ENCODE data around the gene GABRR2. TPM values are rescaled to one million over a fixed set of nuclear protein-coding genes. Genes with fewer than 3 reads are reported as not detected.

Gene GABRR2
- total RNA-seq, 1 experiment from 2014 or later, result 0.78 TPM

GRCh38 chr6:89359561-89359960 lies 44.5 kb upstream of the GABRR2 start:
- H3K27ac Mint-ChIP-seq (ENCODE audit: unreplicated experiment), result no peak overlapping the region
- no peak for TF ChIP-seq CTCF (IDR thresholded peaks at IDR 0.05; ENCODE audit: unreplicated experiment)
- CTCF ChIA-PET, result interaction anchor here (0.5 kb wide), 1 partner anchor 9 kb away, joined by 3 read pairs; no protein-coding TSS in a partner anchor
- intact Hi-C loops (cut with micrococcal nuclease; ENCODE audit: unreplicated experiment), result no loop called here
- H3K27me3 Mint-ChIP-seq (ENCODE audit: unreplicated experiment), result no peaks in the 10 kb centered on the region
- no peaks in the 10 kb centered on the region for H3K4me1 Mint-ChIP-seq (ENCODE audit: low read depth, unreplicated experiment)
- no peak overlapping the region for H3K4me3 Mint-ChIP-seq (ENCODE audit: low read depth, unreplicated experiment)
- H3K9me3 Mint-ChIP-seq (ENCODE audit: low read depth, unreplicated experiment), result no peaks in the 10 kb centered on the region
- BruUV-seq (replicated peaks), result no TSS peak
- H3K36me3 Mint-ChIP-seq (ENCODE audit: insufficient read depth, unreplicated experiment), result no peaks in the 10 kb centered on the region
- DNase-seq, result no peak

GRCh38 chr6:89357390-89357789 lies 42.3 kb upstream of the GABRR2 start:
- intact Hi-C loops (cut with micrococcal nuclease; ENCODE audit: unreplicated experiment), result no loop called here
- H3K9me3 Mint-ChIP-seq (ENCODE audit: low read depth, unreplicated experiment), result no peaks in the 10 kb centered on the region
- no TSS peak for BruUV-seq (replicated peaks)
- peaks cover 12% of the 10 kb centered on the region for H3K36me3 Mint-ChIP-seq (ENCODE audit: insufficient read depth, unreplicated experiment)
- H3K4me3 Mint-ChIP-seq (ENCODE audit: low read depth, unreplicated experiment), result no peak overlapping the region
- no peaks in the 10 kb centered on the region for H3K4me1 Mint-ChIP-seq (ENCODE audit: low read depth, unreplicated experiment)
- no peak overlapping the region for H3K27ac Mint-ChIP-seq (ENCODE audit: unreplicated experiment)
- no peak for TF ChIP-seq CTCF (IDR thresholded peaks at IDR 0.05; ENCODE audit: unreplicated experiment)
- CTCF ChIA-PET, result no interaction called here
- H3K27me3 Mint-ChIP-seq (ENCODE audit: unreplicated experiment), result no peaks in the 10 kb centered on the region
- no peak for DNase-seq

GRCh38 chr6:89356642-89357170 lies 41.6 kb upstream of the GABRR2 start:
- no TSS peak for BruUV-seq (replicated peaks)
- H3K4me1 Mint-ChIP-seq (ENCODE audit: low read depth, unreplicated experiment), result no peaks in the 10 kb centered on the region
- H3K27me3 Mint-ChIP-seq (ENCODE audit: unreplicated experiment), result no peaks in the 10 kb centered on the region
- no peak for DNase-seq
- H3K27ac Mint-ChIP-seq (ENCODE audit: unreplicated experiment), result no peak overlapping the region
- H3K4me3 Mint-ChIP-seq (ENCODE audit: low read depth, unreplicated experiment), result no peak overlapping the region
- peaks cover 19% of the 10 kb centered on the region for H3K36me3 Mint-ChIP-seq (ENCODE audit: insufficient read depth, unreplicated experiment)
- intact Hi-C loops (cut with micrococcal nuclease; ENCODE audit: unreplicated experiment), result no loop called here
- CTCF ChIA-PET, result no interaction called here
- no peaks in the 10 kb centered on the region for H3K9me3 Mint-ChIP-seq (ENCODE audit: low read depth, unreplicated experiment)
- no peak for TF ChIP-seq CTCF (IDR thresholded peaks at IDR 0.05; ENCODE audit: unreplicated experiment)

GRCh38 chr6:89355511-89356194 lies 40.6 kb upstream of the GABRR2 start:
- no peaks in the 10 kb centered on the region for H3K27me3 Mint-ChIP-seq (ENCODE audit: unreplicated experiment)
- no peaks in the 10 kb centered on the region for H3K9me3 Mint-ChIP-seq (ENCODE audit: low read depth, unreplicated experiment)
- no peak for TF ChIP-seq CTCF (IDR thresholded peaks at IDR 0.05; ENCODE audit: unreplicated experiment)
- intact Hi-C loops (cut with micrococcal nuclease; ENCODE audit: unreplicated experiment), result no loop called here
- DNase-seq, result no peak
- H3K4me1 Mint-ChIP-seq (ENCODE audit: low read depth, unreplicated experiment), result peaks cover 1% of the 10 kb centered on the region
- no peak overlapping the region for H3K4me3 Mint-ChIP-seq (ENCODE audit: low read depth, unreplicated experiment)
- no TSS peak for BruUV-seq (replicated peaks)
- CTCF ChIA-PET, result interaction anchor here (1.4 kb wide), 1 partner anchor 17 kb away, joined by 3 read pairs; no protein-coding TSS in a partner anchor
- H3K36me3 Mint-ChIP-seq (ENCODE audit: insufficient read depth, unreplicated experiment), result peaks cover 30% of the 10 kb centered on the region
- no peak overlapping the region for H3K27ac Mint-ChIP-seq (ENCODE audit: unreplicated experiment)

Data from Calu3 (cell line).